Endothelial cell (in vitro differentiated cells): ENCODE measurements around the gene DENND1A. TPM values are rescaled to one million over a fixed set of nuclear protein-coding genes. Genes with fewer than 3 reads are reported as not detected.

Experiments used
- DNase-seq: peaks from one replicate; pipeline ENCODE4 v3.0.0; 2021; ENCODE audit warnings: low spot score
- H3K27ac Mint-ChIP-seq: one replicate; pipeline ENCODE4 v1.8.0; 2021; ENCODE audit warnings: mixed read lengths, inconsistent platforms; ENCODE audit not compliant: unreplicated experiment
- H3K27me3 Mint-ChIP-seq: one replicate; pipeline ENCODE4 v1.8.0; 2021; ENCODE audit warnings: mild to moderate bottlenecking, moderate library complexity, mixed read lengths, inconsistent platforms; ENCODE audit not compliant: unreplicated experiment
- H3K36me3 Mint-ChIP-seq: one replicate; pipeline ENCODE4 v1.8.0; 2021; ENCODE audit warnings: mild to moderate bottlenecking, low read depth, mixed read lengths, inconsistent platforms; ENCODE audit not compliant: unreplicated experiment
- H3K4me1 Mint-ChIP-seq: one replicate; pipeline ENCODE4 v1.8.0; 2021; ENCODE audit warnings: mild to moderate bottlenecking, mixed read lengths, inconsistent platforms; ENCODE audit not compliant: unreplicated experiment
- H3K4me3 Mint-ChIP-seq: one replicate; pipeline ENCODE4 v1.8.0; 2021; ENCODE audit warnings: mild to moderate bottlenecking, mixed read lengths, inconsistent platforms; ENCODE audit not compliant: unreplicated experiment
- H3K9me3 Mint-ChIP-seq: one replicate; pipeline ENCODE4 v1.8.0; 2021; ENCODE audit warnings: mixed read lengths, inconsistent platforms; ENCODE audit not compliant: unreplicated experiment
- CTCF ChIP-seq: fragments of 200-600 bp; sonication (generic); IDR thresholded peaks from one replicate; pipeline ENCODE4 v1.5.0; 2021; ENCODE audit warnings: antibody characterized with exemption; ENCODE audit not compliant: unreplicated experiment
- total RNA-seq: library from RNA; stranded (reverse); fragmentation: NEBNext Ultra II Directional; extraction: Animal tissue kit (Norgen Biotek cat#: 25700); gene quantifications from one replicate; pipeline ENCODE4 v1.2.1, GENCODE V29; 2021; ENCODE audit not compliant: unreplicated experiment

Gene DENND1A
- total RNA-seq, 1 donor from 2014 or later, result 14.1 TPM

- peaks cover 4% of the 10 kb centered on the region for H3K4me1 Mint-ChIP-seq
- no peaks in the 10 kb centered on the region for H3K36me3 Mint-ChIP-seq
- peaks cover 2% of the 10 kb centered on the region for H3K27me3 Mint-ChIP-seq
- no peak overlapping the region for H3K4me3 Mint-ChIP-seq
- TF ChIP-seq CTCF, result no peak
- no peaks in the 10 kb centered on the region for H3K9me3 Mint-ChIP-seq
- no peak overlapping the region for H3K27ac Mint-ChIP-seq
- no peak for DNase-seq
These were observed 473.9 kb downstream of the DENND1A start for GRCh38 chr9:123456011-123456410.

- Mint-ChIP-seq H3K4me3 (no peak overlapping the region), H3K9me3 (no peaks in the 10 kb centered on the region), H3K36me3 (no peaks in the 10 kb centered on the region), H3K27me3 (no peaks in the 10 kb centered on the region), H3K27ac (no peak overlapping the region), H3K4me1 (peaks cover 4% of the 10 kb centered on the region)
- DNase-seq, result no peak
- no peak for TF ChIP-seq CTCF
These were observed 474.7 kb downstream of the DENND1A start for GRCh38 chr9:123455187-123455586.

- H3K9me3 Mint-ChIP-seq, result no peaks in the 10 kb centered on the region
- H3K27me3 Mint-ChIP-seq, result no peaks in the 10 kb centered on the region
- H3K4me3 Mint-ChIP-seq, result no peak overlapping the region
- DNase-seq, result no peak
- peaks cover 4% of the 10 kb centered on the region for H3K4me1 Mint-ChIP-seq
- no peak for TF ChIP-seq CTCF
- no peak overlapping the region for H3K27ac Mint-ChIP-seq
- no peaks in the 10 kb centered on the region for H3K36me3 Mint-ChIP-seq
These were observed 475.6 kb downstream of the DENND1A start for GRCh38 chr9:123454361-123454760.

- Mint-ChIP-seq H3K27me3 (no peaks in the 10 kb centered on the region), H3K36me3 (no peaks in the 10 kb centered on the region), H3K4me3 (no peak overlapping the region), H3K9me3 (no peaks in the 10 kb centered on the region), H3K27ac (no peak overlapping the region), H3K4me1 (peaks cover 4% of the 10 kb centered on the region)
- TF ChIP-seq CTCF, result no peak
- no peak for DNase-seq
These were observed 476.1 kb downstream of the DENND1A start for GRCh38 chr9:123453831-123454321.

GRCh38 chr9:123453076-123453667 is 476.8 kb downstream of the DENND1A start:
- no peaks in the 10 kb centered on the region for H3K27me3 Mint-ChIP-seq
- no peaks in the 10 kb centered on the region for H3K9me3 Mint-ChIP-seq
- H3K4me1 Mint-ChIP-seq, result peaks cover 4% of the 10 kb centered on the region
- no peak overlapping the region for H3K27ac Mint-ChIP-seq
- TF ChIP-seq CTCF, result no peak
- no peak overlapping the region for H3K4me3 Mint-ChIP-seq
- H3K36me3 Mint-ChIP-seq, result no peaks in the 10 kb centered on the region
- no peak for DNase-seq
